GM19328 (cell line): Measurements from ENCODE around the gene CCDC12.
A peak's percentile ranks its signal among the peaks of the same experiment; 100 is the strongest.

Source experiments
- ATAC-seq: cut with Tn5 transposase; IDR thresholded peaks from one replicate; pipeline ENCODE4 v1.9.1; 2021; ENCODE audit warnings: mild to moderate bottlenecking, moderate library complexity; ENCODE audit not compliant: unreplicated experiment

CCDC12 gene

DNA sequence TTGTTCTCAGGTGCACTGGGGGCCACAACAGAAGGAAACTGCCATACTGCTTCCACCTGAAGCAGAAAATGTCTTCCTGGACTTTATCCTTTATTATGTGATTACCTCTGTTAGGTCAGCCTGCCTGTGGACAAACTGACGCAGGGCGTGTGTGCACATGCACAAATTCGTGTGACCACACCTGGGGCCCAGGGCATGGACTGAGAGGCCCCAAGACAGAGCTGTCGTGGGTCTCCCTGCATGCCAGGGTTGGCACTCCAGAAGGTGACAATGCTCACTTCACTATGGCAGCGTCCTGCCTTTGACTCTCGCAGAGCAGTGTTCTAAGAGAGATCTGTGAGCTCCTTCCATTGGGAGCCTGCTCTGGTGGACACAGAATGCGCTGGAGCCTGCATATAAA, 34.5 kb downstream of the CCDC12 start:
- ATAC-seq = no peak

DNA sequence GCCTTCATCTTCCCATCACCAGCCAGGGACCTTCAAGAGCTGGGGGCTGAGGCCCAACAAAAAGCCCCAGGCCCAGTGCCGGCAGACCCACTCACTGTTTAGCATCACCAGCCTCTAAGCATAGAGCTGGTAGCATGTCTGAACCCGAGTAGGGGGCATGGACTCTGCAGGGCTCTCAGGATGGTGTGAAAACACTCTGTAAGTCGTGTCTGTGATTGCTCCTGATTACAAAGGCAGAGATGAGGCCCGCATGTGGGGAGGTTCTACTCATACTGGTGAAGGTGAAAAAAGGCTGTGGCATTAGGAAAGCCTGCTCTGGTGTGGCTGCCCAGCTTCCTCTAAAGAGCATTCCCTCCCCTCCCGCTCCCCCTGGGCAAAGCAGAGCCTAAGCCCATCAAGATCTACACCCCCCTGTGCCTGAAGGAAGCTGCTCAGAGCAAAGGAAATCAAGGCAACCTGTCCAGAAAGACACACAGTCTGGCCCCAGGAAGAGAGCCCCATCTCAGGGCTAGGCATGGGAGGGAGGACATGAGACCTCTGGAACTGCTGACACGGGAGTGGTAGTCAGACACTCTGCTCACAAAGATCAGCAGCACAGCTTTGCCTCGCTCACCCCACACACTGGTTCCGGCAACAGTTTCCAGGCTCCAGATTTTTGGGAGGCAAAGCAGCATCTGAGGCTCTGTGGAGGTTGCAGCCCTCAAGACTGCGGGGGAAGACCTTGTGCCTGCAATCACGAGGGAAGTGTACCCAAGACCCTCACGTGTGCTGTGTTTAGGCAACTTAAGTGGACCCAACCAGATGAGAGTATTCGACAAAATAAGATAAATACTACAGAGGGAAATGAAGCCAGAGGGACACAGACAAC, 36.7 kb downstream of the CCDC12 start:
- no peak for ATAC-seq

GRCh38 chr3:46938118-46938517, 38.4 kb downstream of the CCDC12 start:
- ATAC-seq = no peak

GRCh38 chr3:46936733-46937250, 39.8 kb downstream of the CCDC12 start:
- no peak for ATAC-seq

DNA sequence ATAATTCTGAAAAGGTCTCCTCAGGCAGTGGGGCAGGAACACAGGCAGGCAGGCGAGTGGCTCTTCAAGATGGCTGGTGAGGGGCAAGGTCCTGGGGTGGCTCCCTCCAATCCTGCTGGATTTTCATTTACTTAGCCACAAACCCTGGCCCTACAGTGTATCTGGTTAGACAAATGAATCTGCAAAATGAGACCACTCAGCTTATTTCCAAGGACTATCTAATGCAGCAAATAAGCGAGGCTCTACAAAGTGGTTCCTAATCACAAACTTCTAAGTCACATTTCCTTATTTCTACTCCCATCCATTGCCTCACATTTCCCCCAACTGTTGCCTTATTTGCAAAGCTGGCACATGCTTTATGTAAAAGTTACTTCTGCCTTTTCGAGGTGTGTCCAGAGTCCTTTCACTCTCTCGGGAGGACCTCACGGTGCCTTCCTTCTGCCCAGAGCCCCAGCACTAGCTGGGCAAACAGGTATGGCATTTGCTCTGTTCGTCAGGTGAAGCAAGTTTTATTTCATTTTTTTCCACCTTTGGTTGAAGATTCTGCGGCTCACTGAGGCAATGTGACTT, 40.5 kb downstream of the CCDC12 start:
- no peak for ATAC-seq

DNA sequence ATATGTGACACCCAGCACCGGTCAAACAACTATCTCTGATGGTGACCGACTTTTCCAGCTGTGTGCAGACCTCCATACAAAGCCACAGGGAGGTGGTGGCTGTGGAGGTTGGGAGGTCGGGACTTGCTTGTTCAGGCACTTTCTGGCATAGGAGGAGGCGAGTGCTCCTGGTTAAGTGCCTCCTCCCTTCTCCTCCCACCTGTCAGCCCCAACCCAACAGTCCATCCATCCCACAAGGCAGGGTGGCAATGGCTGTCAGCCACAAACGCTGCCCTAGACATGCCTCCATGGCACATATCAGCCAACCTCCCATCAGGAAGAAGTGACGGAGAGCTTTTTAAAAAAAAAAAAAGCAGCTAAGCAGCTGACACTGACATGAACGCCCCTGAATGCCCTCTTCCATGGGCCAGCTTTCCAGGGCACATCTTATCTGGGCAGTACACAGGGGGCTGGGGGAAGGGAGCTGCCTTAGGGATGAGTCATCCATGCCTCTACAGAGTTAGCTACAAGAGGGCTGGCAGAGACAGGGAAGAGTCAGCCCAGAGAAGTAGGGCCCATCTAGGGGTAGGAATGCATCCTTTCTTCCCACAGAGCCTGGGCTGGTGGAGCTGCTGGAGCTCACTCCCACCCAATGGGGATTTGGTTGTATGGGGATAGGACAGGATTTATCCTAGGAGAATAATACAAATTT, 41.2 kb downstream of the CCDC12 start:
- ATAC-seq = no peak

GRCh38 chr3:46934498-46935167, 41.9 kb downstream of the CCDC12 start:
- no peak for ATAC-seq

DNA sequence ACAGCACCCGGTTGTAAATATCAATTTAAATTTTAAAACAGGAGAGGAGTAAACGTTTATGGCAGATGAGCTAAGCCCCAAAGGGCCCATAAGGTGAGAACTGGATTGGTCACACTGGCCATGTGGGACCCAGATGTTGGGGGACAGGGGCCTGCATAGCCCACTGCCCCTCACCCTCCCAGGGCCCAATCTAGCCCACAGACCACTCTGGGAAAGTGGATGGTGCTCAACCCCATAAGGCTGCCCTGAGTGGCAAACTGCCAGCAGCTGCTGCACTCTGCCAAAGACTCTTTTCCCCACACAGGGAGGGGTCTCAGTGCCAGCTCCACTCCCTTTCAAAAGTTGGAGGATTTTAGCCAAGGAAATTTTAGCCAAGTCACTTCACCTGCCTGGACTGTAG, 42.5 kb downstream of the CCDC12 start:
- no peak for ATAC-seq

- ATAC-seq = no peak
Measured at GRCh38 chr3:46933261-46933660, 43.3 kb downstream of the CCDC12 start.

GRCh38 chr3:46932455-46933225, 43.9 kb downstream of the CCDC12 start:
- no peak for ATAC-seq

GRCh38 chr3:46931631-46932331, 44.8 kb downstream of the CCDC12 start:
- ATAC-seq = no peak

DNA sequence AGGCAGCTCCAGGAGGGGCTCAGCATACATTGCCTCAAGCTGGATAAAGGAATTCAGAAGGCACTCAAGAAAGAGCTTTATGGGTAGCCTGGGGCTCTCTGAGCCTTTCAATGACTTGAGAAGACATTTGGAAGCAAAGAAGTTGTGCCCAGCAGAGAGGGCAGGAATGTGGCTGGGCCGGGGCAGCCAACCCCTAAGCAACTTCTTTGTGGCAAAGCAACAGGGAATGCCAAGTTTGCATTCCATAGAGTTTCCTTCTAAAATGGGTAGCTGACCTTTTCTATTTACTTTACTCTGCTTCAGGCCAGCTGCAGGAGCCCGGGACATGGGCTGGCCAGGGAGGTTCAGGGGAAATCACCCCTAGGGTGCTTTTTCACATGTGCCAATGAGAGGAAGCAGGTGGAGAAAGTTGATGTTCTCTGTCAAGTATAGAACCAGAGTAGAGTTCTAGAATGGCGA, 45.6 kb downstream of the CCDC12 start:
- no peak for ATAC-seq

- ATAC-seq = no peak
Measured at GRCh38 chr3:46930166-46930944, 46.2 kb downstream of the CCDC12 start.

GRCh38 chr3:46929324-46929723, 47.2 kb downstream of the CCDC12 start:
- no peak for ATAC-seq

DNA sequence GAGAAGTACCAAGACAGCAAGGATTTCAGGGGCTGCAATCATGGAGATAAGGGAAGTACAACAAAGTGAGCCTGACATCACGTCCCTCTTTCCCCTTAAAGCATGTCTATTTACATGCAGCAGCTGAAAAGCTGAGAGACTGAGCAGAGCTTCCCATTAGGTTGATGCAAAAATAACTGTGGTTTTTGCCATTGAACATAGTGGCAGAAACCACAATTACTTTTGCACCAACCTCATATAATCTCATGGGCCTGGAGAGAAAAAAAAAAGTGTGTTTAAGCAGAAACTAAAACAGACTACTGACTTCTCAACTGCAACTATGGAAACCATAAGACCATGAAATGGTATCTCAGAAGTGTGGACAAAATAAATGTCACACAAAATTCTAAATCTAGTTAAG, 48.3 kb downstream of the CCDC12 start:
- no peak for ATAC-seq

DNA sequence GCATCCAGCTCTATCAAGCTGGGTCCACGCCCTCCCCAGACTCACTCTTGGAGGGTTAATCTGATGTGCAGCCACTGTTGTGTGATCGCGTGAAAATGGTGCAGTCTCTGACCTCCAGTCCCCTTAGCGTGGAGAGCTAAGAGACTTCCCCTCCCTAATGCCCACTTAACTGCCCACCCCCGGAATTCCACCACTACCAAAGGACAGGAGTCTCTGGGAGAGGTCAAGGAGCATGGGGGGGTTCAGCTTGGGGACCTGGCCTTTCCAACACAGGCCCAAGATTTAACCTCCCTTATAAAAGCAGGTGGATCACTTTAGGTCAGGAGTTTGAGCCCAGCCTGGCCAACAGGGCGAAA, 48.8 kb downstream of the CCDC12 start:
- ATAC-seq = no peak

GRCh38 chr3:46926871-46927717, 49.5 kb downstream of the CCDC12 start:
- ATAC-seq = peak; percentile 47

- ATAC-seq = no peak
Measured at GRCh38 chr3:46926447-46926846, 50.1 kb downstream of the CCDC12 start.
